ENCODE data around the gene NT5M.
"Not testable (repeated sequence)": the region's sequence is repeated elsewhere in the genome, so short reads cannot be mapped to it uniquely, and the experiment has no call there.

Gene NT5M

GRCh38 chr17:17370711-17371110 lies 67.5 kb downstream of the NT5M start:
- no peak for DNase-seq (ENCODE audit: low read depth in 1 of 2, low spot score in 1 of 2)

GRCh38 chr17:17372856-17373520 lies 69.8 kb downstream of the NT5M start:
- DNase-seq (ENCODE audit: low read depth in 1 of 2, low spot score in 1 of 2), result no peak

GRCh38 chr17:17375841-17376240 lies 72.7 kb downstream of the NT5M start:
- no peak for DNase-seq (ENCODE audit: low read depth in 1 of 2, low spot score in 1 of 2)

DNA sequence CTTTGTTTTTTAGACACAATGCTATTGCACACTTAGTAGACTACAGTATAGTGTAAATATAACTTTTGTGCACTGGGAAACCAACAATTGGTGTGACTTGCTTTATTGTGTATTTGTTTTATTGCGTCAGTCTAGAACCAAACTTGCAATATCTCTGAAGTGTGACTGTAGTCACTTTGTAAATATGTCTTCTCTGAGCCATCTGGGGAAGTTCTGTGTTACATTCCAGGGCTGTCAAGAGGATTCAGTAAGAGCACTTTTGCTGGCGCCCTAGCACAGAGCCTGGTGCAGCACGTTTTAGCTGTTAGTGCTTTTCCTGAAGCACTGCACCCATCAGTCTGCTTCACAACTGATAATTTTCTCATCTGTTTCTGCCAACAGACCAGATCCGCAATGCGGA lies 73.2 kb downstream of the NT5M start:
- DNase-seq (ENCODE audit: low read depth in 1 of 2, low spot score in 1 of 2), result no peak

DNA sequence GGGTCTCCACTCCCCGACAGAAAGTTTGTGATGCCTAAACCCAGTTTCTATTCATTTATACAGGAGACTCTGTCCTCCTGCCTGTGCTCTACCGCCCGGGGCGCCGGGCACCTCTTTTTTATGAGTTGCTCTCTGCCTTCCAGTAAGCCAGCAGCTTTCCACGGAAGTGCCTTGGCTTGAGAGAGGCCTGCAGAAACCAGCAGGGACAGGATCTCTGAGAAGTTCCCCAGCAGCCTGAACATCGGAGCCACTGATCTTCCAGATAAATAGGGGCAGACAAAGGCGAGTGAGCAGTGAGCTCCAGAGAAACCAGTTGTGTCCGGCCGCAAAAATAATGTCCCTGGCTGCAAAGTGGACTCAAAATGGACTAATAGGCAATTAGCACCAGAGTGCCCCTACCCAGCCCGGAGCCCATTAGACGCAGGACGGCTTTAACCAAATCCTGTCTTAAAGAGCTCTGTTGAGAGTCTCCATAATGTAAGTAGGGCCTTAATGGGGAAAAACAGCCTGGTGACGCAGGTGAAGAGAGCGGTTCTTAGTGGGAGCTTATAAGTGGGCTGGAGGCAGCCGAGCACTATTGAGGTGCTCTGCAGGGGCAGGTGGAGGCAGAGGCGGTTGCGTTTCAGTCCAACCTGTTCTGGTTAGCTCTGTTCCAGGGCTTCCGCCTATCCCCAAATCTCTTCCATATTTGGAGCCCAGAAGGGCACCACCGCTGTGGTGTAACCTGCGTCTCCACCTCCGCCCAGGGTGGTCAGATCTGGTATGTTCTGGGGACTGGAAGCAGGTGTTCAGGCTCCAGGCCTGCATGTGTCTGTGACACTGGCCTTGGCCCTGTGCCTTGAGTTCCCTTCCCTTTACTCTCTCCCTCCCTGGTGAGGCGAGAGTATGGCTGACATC lies 74.1 kb downstream of the NT5M start:
- DNase-seq (ENCODE audit: low read depth in 1 of 2, low spot score in 1 of 2), result no peak

GRCh38 chr17:17379197-17379991 lies 76.2 kb downstream of the NT5M start:
- no peak for DNase-seq (ENCODE audit: low read depth in 1 of 2, low spot score in 1 of 2)

- no peak for DNase-seq (ENCODE audit: low read depth in 1 of 2, low spot score in 1 of 2)
Measured at GRCh38 chr17:17380145-17380925, 77.2 kb downstream of the NT5M start.

GRCh38 chr17:17381446-17382064 lies 78.4 kb downstream of the NT5M start:
- no peak for DNase-seq (ENCODE audit: low read depth in 1 of 2, low spot score in 1 of 2)

GRCh38 chr17:17382065-17382459 lies 78.9 kb downstream of the NT5M start:
- DNase-seq (ENCODE audit: low read depth in 1 of 2, low spot score in 1 of 2), result no peak

DNA sequence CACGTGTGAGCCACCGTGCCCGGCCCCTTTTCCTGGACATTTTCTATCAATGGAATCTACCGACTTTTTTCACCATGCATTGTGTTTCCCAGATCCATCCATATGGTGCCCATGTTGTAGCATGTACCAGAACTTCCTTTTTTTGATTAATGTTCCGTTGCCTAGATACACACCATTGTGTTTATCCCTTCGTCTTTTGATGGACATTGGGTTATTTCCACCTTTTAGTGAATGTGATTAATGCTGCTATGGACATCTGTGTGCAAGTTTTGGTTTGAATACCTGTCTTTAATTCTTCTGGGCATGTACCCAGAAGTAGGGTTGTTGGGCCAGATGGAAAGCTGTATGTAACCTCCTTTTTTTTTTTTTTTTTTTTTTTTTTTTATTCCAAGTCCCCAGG lies 79.8 kb downstream of the NT5M start:
- DNase-seq (ENCODE audit: low read depth in 1 of 2, low spot score in 1 of 2), result no peak

- not testable (repeated sequence) for DNase-seq (ENCODE audit: low read depth in 1 of 2, low spot score in 1 of 2)
Measured at GRCh38 chr17:17383431-17384290, 80.5 kb downstream of the NT5M start.

- no peak for DNase-seq (ENCODE audit: low read depth in 1 of 2, low spot score in 1 of 2)
Measured at GRCh38 chr17:17384291-17384615, 81.1 kb downstream of the NT5M start.

DNA sequence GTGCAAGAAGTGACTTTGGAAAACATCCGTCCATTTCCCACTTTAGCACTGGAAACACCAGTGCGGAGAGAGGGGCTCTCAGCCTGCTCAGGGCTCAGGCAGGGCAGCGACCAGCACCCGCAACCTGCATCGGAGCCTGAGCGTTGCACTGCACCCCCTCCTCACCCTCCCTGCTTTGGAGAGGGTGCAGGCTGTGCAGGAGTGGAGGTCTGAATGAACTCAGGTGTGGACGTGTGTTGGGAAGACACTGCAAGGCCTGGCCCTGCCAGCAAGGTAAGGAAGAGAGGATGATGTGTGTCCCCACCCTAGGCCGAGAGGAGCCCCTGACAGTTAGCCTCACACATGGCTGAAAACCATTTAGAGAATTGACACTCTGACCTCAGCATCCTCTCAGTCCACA lies 81.8 kb downstream of the NT5M start:
- no peak for DNase-seq (ENCODE audit: low read depth in 1 of 2, low spot score in 1 of 2)

GRCh38 chr17:17385491-17385890 lies 82.3 kb downstream of the NT5M start:
- DNase-seq (ENCODE audit: low read depth in 1 of 2, low spot score in 1 of 2), result no peak

GRCh38 chr17:17386094-17386800 lies 83.1 kb downstream of the NT5M start:
- no peak for DNase-seq (ENCODE audit: low read depth in 1 of 2, low spot score in 1 of 2)

- no peak for DNase-seq (ENCODE audit: low read depth in 1 of 2, low spot score in 1 of 2)
Measured at GRCh38 chr17:17387017-17387497, 83.9 kb downstream of the NT5M start.

DNA sequence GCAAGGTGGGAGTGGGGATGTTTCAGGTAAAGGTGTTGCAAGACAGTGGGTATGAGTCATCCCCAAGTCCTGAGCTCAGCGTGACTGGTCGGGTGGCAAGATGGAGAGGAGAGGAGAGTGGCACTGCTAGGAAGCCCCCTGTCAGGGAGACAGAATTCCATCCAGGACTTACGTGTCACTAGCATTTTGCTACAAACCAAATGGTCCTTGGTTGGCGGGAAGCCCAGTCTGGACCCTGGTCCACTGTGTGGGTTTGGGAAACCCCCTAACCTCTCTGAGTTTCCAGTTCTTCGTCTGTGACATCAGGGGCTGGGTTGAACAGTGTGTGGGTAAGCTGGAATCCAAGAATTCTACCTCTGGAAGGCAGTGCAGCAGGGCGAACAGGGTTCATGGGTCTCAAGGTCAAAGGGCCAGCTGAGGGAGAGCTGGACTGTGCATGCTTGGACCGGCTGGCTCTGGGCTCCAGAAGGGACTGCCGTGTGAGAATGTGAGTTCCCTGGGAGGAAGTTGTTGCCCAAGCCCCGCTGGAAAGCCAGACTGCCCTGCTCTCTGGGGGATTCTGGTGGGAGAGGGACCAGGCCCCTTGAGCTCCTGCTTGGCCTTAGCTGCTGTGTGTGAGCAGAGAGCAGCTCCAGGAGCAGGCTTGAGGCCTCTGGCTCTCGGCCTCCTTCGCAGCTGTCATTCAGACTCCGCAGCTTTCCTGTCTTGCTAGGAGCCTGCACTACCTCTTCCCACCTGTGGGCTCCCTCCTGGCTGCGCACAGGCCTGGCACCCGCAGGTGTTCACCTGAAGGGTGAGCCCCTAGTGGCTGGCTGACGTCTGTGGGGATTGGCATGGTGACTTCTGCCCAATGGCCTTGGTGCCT lies 84.6 kb downstream of the NT5M start:
- DNase-seq (ENCODE audit: low read depth in 1 of 2, low spot score in 1 of 2), result no peak

Data from activated T-helper 1 cell treated with anti-CD3 and anti-CD28 coated beads, Interleukin-2, amount 50 U/mL, for 16 hours (primary cell).